IMR-90 (cell line): Measurements from ENCODE around the gene AHI1. TPM values are rescaled to one million over a fixed set of nuclear protein-coding genes. Genes with fewer than 3 reads are reported as not detected.

ENCODE experiments used
- ATAC-seq: fragments of 200-7000 bp; cut with Tn5 transposase; 2 replicates; pipeline ENCODE4 v1.9.1; 2020; ENCODE audit warnings: low read depth, mild to moderate bottlenecking, moderate library complexity
- BruUV-seq: library from RNA; stranded (reverse); fragments of 400-500 nt; replicated peaks from 2 replicates; lab custom pipeline; 2021; lab: Mats Ljungman, UMichigan
- CTCF ChIA-PET: fragments of 300-600 bp; formaldehyde crosslinking; extraction: SDS; loops from one replicate; lab custom pipeline; 2021; ENCODE audit warnings: antibody characterized with exemption; lab: Yijun Ruan, JAX
- POLR2A ChIA-PET: fragments of 300-600 bp; sonication (Branson Sonifier 250); formaldehyde crosslinking; loops from one replicate; lab custom pipeline; 2022; ENCODE audit warnings: antibody characterized with exemption; ENCODE audit not compliant: unreplicated experiment; lab: Charles Lee
- DNase-seq: peaks from one replicate; pipeline ENCODE4 v3.0.0; 2013
- H2AFZ ChIP-seq: replicated peaks from 2 replicates; pipeline ENCODE3; 2013; ENCODE audit warnings: low read length, mild to moderate bottlenecking; ENCODE audit not compliant: poor library complexity
- H2AK5ac ChIP-seq: 2 replicates; pipeline ENCODE4 v1.6.1; 2013; ENCODE audit warnings: low read depth, low read length, inconsistent platforms
- H2AK9ac ChIP-seq: replicated peaks from 2 replicates; pipeline ENCODE3; 2013; ENCODE audit warnings: mild to moderate bottlenecking, low read depth, low read length, moderate library complexity; ENCODE audit not compliant: poor library complexity
- H2BK120ac ChIP-seq: 2 replicates; pipeline ENCODE4 v1.6.1; 2013; ENCODE audit warnings: low read depth, low read length, inconsistent platforms
- H2BK15ac ChIP-seq: 3 replicates; pipeline ENCODE4 v1.6.1; 2013; ENCODE audit warnings: low read depth, low read length, inconsistent platforms
- H2BK20ac ChIP-seq: 2 replicates; pipeline ENCODE4 v1.6.1; 2013; ENCODE audit warnings: low read depth, mild to moderate bottlenecking, inconsistent platforms, low read length, moderate library complexity
- H2BK5ac ChIP-seq: 2 replicates; pipeline ENCODE4 v1.6.1; 2013; ENCODE audit warnings: mild to moderate bottlenecking, low read depth, low read length, inconsistent platforms; ENCODE audit not compliant: poor library complexity, severe bottlenecking
- H3K14ac ChIP-seq: replicated peaks from 2 replicates; pipeline ENCODE4 v1.6.1; 2013; ENCODE audit warnings: low read depth, low read length, inconsistent platforms
- H3K18ac ChIP-seq: 2 replicates; pipeline ENCODE4 v1.6.1; 2013; ENCODE audit warnings: low read depth, low read length, control low read depth
- H3K23ac ChIP-seq: 2 replicates; pipeline ENCODE4 v1.6.1; 2013; ENCODE audit warnings: low read depth, low read length, inconsistent platforms
- H3K27ac ChIP-seq: 2 replicates; pipeline ENCODE4 v1.5.1; 2013; ENCODE audit warnings: mild to moderate bottlenecking, control low read depth, low read length; ENCODE audit not compliant: insufficient read depth
- H3K27me3 ChIP-seq: 2 replicates; pipeline ENCODE4 v1.6.1; 2013; ENCODE audit warnings: low read length; ENCODE audit not compliant: control insufficient read depth, insufficient read depth
- H3K36me3 ChIP-seq: 2 replicates; pipeline ENCODE4 v1.6.1; 2013; ENCODE audit warnings: low read length, mixed read lengths; ENCODE audit not compliant: control insufficient read depth, insufficient read depth
- H3K4ac ChIP-seq: 2 replicates; pipeline ENCODE4 v1.6.1; 2013; ENCODE audit warnings: low read depth, low read length, inconsistent platforms
- H3K4me1 ChIP-seq: 2 replicates; pipeline ENCODE4 v1.6.1; 2013; ENCODE audit warnings: low read length, mixed read lengths; ENCODE audit not compliant: control insufficient read depth, insufficient read depth
- H3K4me2 ChIP-seq: 2 replicates; pipeline ENCODE4 v1.6.1; 2013; ENCODE audit warnings: low read depth, mild to moderate bottlenecking, control low read depth, low read length, moderate library complexity
- H3K4me3 ChIP-seq: 2 replicates; pipeline ENCODE4 v1.5.1; 2013; ENCODE audit warnings: low read depth, mild to moderate bottlenecking, control low read depth, low read length, moderate library complexity; ENCODE audit not compliant: insufficient read depth
- H3K56ac ChIP-seq: 2 replicates; pipeline ENCODE4 v1.6.1; 2013; ENCODE audit warnings: low read length, inconsistent platforms; ENCODE audit not compliant: insufficient read depth; ENCODE audit errors: extremely low read depth
- H3K79me1 ChIP-seq, 2 experiments: 2 replicates each; pipeline ENCODE4 v1.6.1; 2013; ENCODE audit warnings: low read length in 2 of 2, inconsistent platforms in 1 of 2, low read depth in 1 of 2
- H3K9ac ChIP-seq: 2 replicates; pipeline ENCODE4 v1.6.1; 2013; ENCODE audit warnings: low read depth, low read length, control low read depth
- H3K9me1 ChIP-seq: 2 replicates; pipeline ENCODE4 v1.6.1; 2013; ENCODE audit warnings: low read length, inconsistent platforms; ENCODE audit not compliant: insufficient read depth
- H3K9me3 ChIP-seq: 2 replicates; pipeline ENCODE4 v1.6.1; 2013; ENCODE audit warnings: low read length; ENCODE audit not compliant: control insufficient read depth, insufficient read depth
- H4K20me1 ChIP-seq: 2 replicates; pipeline ENCODE4 v1.6.1; 2013; ENCODE audit warnings: low read length, inconsistent platforms; ENCODE audit not compliant: insufficient read depth
- H4K5ac ChIP-seq: 2 replicates; pipeline ENCODE4 v1.6.1; 2013; ENCODE audit warnings: mild to moderate bottlenecking, low read depth, low read length, control low read depth
- H4K8ac ChIP-seq, 2 experiments: 2 replicates each; pipeline ENCODE4 v1.6.1; 2013; ENCODE audit warnings: low read depth in 2 of 2, low read length in 2 of 2, control low read depth in 1 of 2, inconsistent platforms in 1 of 2
- H4K91ac ChIP-seq: 2 replicates; pipeline ENCODE4 v1.6.1; 2013; ENCODE audit warnings: low read depth, low read length, inconsistent platforms; ENCODE audit not compliant: insufficient read depth
- MXI1 ChIP-seq: IDR thresholded peaks from 2 replicates; pipeline ENCODE4 v1.6.1; 2012; ENCODE audit warnings: low read depth, mild to moderate bottlenecking, low read length, moderate library complexity, borderline replicate concordance
- NFE2L2 ChIP-seq: fragments of 150-350 bp; IDR thresholded peaks from 2 replicates; pipeline ENCODE4 v1.6.1; 2016; ENCODE audit warnings: low read depth, mild to moderate bottlenecking, low read length
- RAD21 ChIP-seq: IDR thresholded peaks from 2 replicates; pipeline ENCODE4 v1.6.1; 2012; ENCODE audit warnings: low read length, improper control_type of control experiment
- SMC3 ChIP-seq: fragments of 150-350 bp; IDR thresholded peaks from 2 replicates; pipeline ENCODE4 v1.6.1; 2016; ENCODE audit warnings: low read depth, mild to moderate bottlenecking, antibody characterized with exemption, low read length, moderate library complexity
- WGBS, 2 experiments: methylation state at CpG; one replicate each; pipeline versions ENCODE4 v1.1.5 to v1.1.7; 2013; ENCODE audit warnings: missing lambda C conversion rate in 2 of 2; ENCODE audit not compliant: insufficient read length in 1 of 2; ENCODE audit errors: extremely low coverage in 2 of 2; 5-methylcytosine and 5-hydroxymethylcytosine counted together
- dilution Hi-C: fragments of 300-500 bp; cut with HindIII; formaldehyde crosslinking; loops from one replicate; pipeline ENCODE4 v1.14.3; 2018; ENCODE audit warnings: low sequenced_read_pairs; ENCODE audit not compliant: unreplicated experiment
- in situ Hi-C: fragments of 300-500 bp; cut with MboI; formaldehyde crosslinking; loops from 3 replicates; pipeline ENCODE4 v1.14.3; 2019; ENCODE audit warnings: low sequenced_read_pairs, inconsistent platforms, mixed read lengths
- intact Hi-C: fragments of 100-400 bp; cut with micrococcal nuclease; formaldehyde crosslinking; loops from 2 replicates; pipeline ENCODE4 v1.10.0; 2022
- polyA plus RNA-seq, 3 experiments: library from polyadenylated mRNA; depleted of rRNA; stranded (reverse); fragments of >200 nt; gene quantifications; 2 replicates each; pipeline ENCODE4 v1.2.3, GENCODE V29; 2012; ENCODE audit warnings: low replicate concordance in 1 of 3
- total RNA-seq: library from RNA; depleted of rRNA; stranded (reverse); fragments of >200 nt; gene quantifications from 2 replicates; pipeline ENCODE4 v1.2.3, GENCODE V29; 2012
- TF ChIP-seq, protein P1 (sequence below): fragments of 150-350 bp; IDR thresholded peaks from 2 replicates; pipeline ENCODE4 v1.6.1; 2017; ENCODE audit warnings: mild to moderate bottlenecking, antibody characterized with exemption, low read length, low read depth

The AHI1 gene
- total and polyA plus RNA-seq, 2 of the 4 experiments (the other 2 are of a cell fraction) = 9.5 to 19.4 TPM

DNA sequence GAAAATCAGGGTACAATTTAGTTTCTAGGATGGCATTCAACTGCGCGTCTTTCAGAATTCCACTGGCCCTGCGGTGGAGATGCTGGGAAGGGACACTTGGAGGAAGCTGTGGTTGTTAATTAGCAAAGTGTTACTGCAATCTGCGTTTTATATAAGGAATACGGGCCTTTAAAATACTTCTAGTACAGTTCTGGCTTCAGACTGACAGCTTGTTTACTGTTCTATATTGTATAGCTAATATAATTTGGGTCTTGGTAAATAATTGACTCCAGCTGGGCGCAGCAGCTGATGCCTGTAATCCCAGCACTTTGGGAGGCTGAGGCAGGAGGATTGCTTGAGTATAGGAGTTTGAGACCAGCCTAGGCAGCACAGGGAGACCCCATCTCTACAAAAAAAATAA, 252.7 kb downstream of the AHI1 start:
- POLR2A ChIA-PET = no interaction called here
- BruUV-seq = no TSS peak
- no peak for ATAC-seq

More for the DNA sequence above, 252.7 kb downstream of the AHI1 start:
- no peak overlapping the region for H2AK9ac ChIP-seq
- no peak overlapping the region for H2BK20ac ChIP-seq
- no peak overlapping the region for H3K14ac ChIP-seq
- H2BK120ac ChIP-seq = no peak overlapping the region
- no peaks in the 10 kb centered on the region for H3K9me3 ChIP-seq
- no peak overlapping the region for H4K91ac ChIP-seq
- no peak overlapping the region for H3K18ac ChIP-seq
- no peaks in the 10 kb centered on the region for H4K20me1 ChIP-seq
- dilution Hi-C loops (no loop called here), in situ Hi-C loops (no loop called here), intact Hi-C loops (no loop called here)
- no peaks in the 10 kb centered on the region for H3K9me1 ChIP-seq
- no peak overlapping the region for H3K23ac ChIP-seq
- no peak overlapping the region for H2BK5ac ChIP-seq
- no CpG with 5 or more reads among the region's 6 CpGs for WGBS, 2 experiments
- no peak overlapping the region for H3K4me2 ChIP-seq
- TF ChIP-seq SMC3 (no peak), MXI1 (no peak), NFE2L2 (no peak), RAD21 (no peak)
- TF ChIP-seq, protein P1, sequence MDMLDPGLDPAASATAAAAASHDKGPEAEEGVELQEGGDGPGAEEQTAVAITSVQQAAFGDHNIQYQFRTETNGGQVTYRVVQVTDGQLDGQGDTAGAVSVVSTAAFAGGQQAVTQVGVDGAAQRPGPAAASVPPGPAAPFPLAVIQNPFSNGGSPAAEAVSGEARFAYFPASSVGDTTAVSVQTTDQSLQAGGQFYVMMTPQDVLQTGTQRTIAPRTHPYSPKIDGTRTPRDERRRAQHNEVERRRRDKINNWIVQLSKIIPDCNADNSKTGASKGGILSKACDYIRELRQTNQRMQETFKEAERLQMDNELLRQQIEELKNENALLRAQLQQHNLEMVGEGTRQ = no peak
- no peak overlapping the region for H2BK15ac ChIP-seq
- no peak overlapping the region for H3K4ac ChIP-seq
- no peak overlapping the region for H2AK5ac ChIP-seq
- H3K56ac ChIP-seq = no peak overlapping the region
- H3K9ac ChIP-seq = no peak overlapping the region
- H4K8ac ChIP-seq = no peak overlapping the region
- CTCF ChIA-PET = no interaction called here
- no peak overlapping the region for H3K27ac ChIP-seq
- no peaks in the 10 kb centered on the region; the same call in none of the 2 replicates for H3K27me3 ChIP-seq
- no peaks in the 10 kb centered on the region for H3K36me3 ChIP-seq
- H3K4me3 ChIP-seq = no peak overlapping the region
- DNase-seq = no peak
- H4K5ac ChIP-seq = no peak overlapping the region
- no peaks in the 10 kb centered on the region for H3K79me1 ChIP-seq
- H3K4me1 ChIP-seq = no peaks in the 10 kb centered on the region
- no peak overlapping the region for H2AFZ ChIP-seq
